ENCODE results near the gene B3GAT1. TPM values are rescaled to one million over a fixed set of nuclear protein-coding genes. Genes with fewer than 3 reads are reported as not detected.

Gene B3GAT1
- total and polyA plus RNA-seq, 5 experiments from 2014 or later = 0.05 TPM; not detected in 4

DNA sequence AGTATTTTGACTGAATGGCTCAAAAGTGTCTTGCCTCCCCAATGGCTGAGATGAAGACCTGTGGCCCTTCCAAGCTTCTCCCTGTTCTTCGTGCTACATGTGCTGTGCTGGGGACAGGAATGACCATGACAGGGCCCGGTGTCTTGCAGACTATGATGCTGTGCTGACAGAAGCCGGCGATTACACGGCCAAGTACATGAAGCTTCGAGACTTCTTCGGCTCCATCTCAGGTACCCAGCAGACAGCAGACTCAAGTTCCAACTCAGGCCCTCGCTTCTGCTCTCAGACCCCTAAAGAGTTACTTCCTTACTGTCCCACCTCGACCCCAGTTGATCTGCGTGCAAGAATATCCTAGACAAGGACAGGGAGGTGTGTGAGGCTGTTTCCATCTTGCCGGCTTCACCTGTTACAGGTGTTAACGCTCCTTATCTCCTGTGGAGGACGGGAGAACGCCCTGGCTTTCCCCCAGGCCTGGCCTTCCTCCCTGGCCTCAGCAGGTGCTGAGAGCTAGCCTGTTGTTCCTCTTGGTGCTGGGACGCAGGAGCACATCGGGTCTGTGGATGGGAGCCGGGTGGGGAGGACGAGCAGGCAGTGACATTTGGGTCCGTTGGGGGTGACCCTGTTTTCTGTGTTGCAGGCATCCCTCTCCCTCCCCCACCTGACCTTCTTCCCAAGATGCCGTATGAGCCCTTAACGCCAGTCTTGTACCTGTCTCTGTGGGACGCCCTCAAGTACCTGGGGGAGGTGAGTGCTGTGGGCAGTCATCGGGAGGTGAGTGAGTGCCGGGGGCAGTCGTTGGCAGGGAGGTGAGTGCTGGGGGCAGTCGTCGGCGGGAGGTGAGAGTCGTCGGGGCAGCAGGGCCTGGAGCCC is 42.2 kb downstream of the B3GAT1 start:
- H3K27ac Mint-ChIP-seq = no peak overlapping the region
- H3K9me3 Mint-ChIP-seq = no peaks in the 10 kb centered on the region
- POLR2A ChIA-PET = no interaction called here
- ATAC-seq (no peak), DNase-seq (peak in 1 of 10 donors; percentile 35)
- no peak overlapping the region for H3K4me3 Mint-ChIP-seq
- H3K36me3 Mint-ChIP-seq = peaks cover 0 to 4% (median 3%) of the 10 kb centered on the region in 3 donors
- no peaks in the 10 kb centered on the region for H3K4me1 Mint-ChIP-seq
- H3K27me3 Mint-ChIP-seq = no peaks in the 10 kb centered on the region

DNA sequence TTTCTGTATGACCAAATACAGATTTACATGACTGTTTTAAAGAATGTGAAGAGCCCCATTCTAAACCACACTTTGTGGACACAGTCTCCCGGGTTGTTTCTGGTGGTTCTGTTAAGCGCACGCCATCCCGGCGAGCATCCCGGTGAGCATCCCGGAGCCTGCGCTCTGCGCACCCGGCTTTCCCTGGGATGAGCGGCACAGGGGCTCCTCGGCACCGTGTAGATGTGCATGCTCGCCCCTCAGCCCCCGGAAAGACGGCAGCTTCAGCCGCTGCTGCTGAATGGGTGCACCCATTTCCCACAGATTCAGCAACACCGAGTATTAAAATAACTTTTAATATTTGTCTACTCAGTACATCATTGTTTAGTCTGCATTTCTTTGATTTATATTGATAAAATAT is 44.3 kb downstream of the B3GAT1 start:
- Mint-ChIP-seq H3K4me3 (no peak overlapping the region), H3K9me3 (no peaks in the 10 kb centered on the region), H3K36me3 (peaks cover 0 to 4% (median 3%) of the 10 kb centered on the region in 3 donors), H3K27ac (no peak overlapping the region), H3K4me1 (no peaks in the 10 kb centered on the region), H3K27me3 (peaks cover 0 to 4% (median 0%) of the 10 kb centered on the region in 5 donors)
- POLR2A ChIA-PET = interaction anchor here (0.6 kb wide), 1 partner anchor 43 kb away, joined by 3 read pairs; no protein-coding TSS in a partner anchor
- ATAC-seq (no peak), DNase-seq (peak in 1 of 10 donors; percentile 26)

DNA sequence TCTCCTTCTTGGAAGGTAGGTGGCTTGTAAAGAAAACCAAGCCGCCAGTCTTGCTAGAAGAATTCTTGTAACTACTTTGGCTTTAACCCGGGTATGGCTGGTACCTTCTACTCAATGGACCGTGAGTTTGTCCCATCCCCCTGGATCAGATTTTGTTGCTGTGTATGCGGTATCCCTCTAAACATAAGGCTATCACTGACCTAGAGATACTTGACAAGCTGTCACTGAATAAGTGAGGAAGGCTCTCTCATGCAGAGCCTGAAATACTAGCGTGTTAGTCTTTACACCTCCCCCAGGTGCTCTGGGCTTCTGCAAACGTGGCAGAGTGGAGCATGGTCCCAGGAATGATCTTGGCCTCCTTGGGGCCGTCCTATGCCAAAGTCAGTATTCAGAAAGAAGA is 45.8 kb downstream of the B3GAT1 start:
- Mint-ChIP-seq H3K36me3 (peaks cover 0 to 3% (median 0%) of the 10 kb centered on the region in 3 donors), H3K27ac (no peak overlapping the region), H3K9me3 (no peaks in the 10 kb centered on the region), H3K4me1 (peaks cover 4 to 8% (median 6%) of the 10 kb centered on the region in 4 donors), H3K27me3 (peaks cover 4 to 10% (median 7%) of the 10 kb centered on the region in 5 donors), H3K4me3 (no peak overlapping the region)
- POLR2A ChIA-PET = no interaction called here
- ATAC-seq (no peak), DNase-seq (no peak)

DNA sequence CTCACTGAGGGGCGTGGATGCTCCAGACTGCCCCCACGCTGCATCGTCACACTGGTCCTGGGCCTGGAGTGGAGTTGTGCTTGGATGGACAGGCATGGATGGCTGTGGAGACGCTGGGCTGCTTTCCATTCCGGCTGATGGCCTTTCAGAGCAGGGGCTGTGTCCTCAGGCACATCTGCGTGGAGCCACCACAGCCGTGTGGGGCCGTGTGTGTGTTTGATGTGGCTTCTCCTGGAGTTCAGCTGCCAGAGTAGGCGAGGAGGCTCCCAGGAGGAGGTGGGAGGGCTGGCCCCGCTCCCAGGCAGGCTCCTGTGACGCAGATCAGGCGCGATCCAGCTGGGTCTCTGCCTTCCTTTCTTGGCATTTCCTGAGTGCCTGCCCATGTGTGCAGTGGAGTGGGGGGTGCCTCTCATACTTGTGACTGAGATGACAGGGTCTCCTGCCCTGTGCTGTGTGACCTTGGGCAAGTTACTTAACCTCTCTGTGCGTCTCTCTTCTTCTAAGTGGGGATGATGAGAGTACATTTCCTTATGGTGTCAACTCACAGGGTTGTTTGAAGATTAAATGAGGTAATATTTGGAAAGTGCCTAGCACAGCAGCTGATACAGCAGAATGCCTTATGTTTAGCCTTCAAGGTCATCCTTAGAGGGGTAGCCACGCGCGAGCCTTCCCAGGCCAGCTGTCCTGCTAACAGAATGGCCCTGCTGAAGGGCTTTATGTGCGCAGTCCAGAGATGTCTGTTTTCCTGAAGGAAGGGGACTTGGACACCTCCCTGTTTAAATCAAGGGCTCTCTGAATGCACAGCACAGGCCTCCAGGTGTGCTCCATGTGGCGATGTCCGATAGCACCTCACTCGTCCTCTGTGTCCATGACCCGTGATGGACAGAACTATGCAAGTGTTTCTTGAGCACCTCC is 46.8 kb downstream of the B3GAT1 start:
- H3K27ac Mint-ChIP-seq = no peak overlapping the region
- no peak overlapping the region for H3K4me3 Mint-ChIP-seq
- peaks cover 4 to 11% (median 9%) of the 10 kb centered on the region in 5 donors for H3K27me3 Mint-ChIP-seq
- no peak for ATAC-seq
- H3K9me3 Mint-ChIP-seq = no peaks in the 10 kb centered on the region
- no peaks in the 10 kb centered on the region for H3K36me3 Mint-ChIP-seq
- no peak for DNase-seq
- peaks cover 4 to 10% (median 7%) of the 10 kb centered on the region in 4 donors for H3K4me1 Mint-ChIP-seq
- POLR2A ChIA-PET = no interaction called here

DNA sequence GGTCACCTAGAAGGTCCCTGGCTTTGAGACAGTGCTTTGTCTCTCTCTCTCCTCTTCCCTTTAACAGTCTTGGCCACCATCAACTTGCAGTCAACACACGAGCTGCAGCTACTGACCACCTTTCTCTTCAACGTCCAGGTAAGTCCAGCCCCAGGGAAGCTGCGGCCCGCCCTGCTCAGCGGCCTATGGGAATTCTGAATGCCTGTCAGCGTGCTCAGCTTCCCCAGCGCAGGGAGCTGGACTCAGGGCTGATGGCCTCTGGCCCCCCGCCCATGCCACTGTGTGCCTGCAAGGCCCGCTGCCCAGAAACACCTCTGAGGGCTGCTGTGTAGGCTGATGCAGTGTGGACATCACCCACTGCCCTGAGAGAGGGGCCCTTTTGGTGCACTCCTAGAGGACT is 47.8 kb downstream of the B3GAT1 start:
- DNase-seq (no peak), ATAC-seq (no peak)
- Mint-ChIP-seq H3K36me3 (peaks cover 0 to 2% (median 0%) of the 10 kb centered on the region in 3 donors), H3K27me3 (peaks cover 4 to 21% (median 14%) of the 10 kb centered on the region in 5 donors), H3K4me1 (peaks cover 8 to 16% (median 12%) of the 10 kb centered on the region in 4 donors), H3K4me3 (no peak overlapping the region), H3K9me3 (no peaks in the 10 kb centered on the region), H3K27ac (no peak overlapping the region)
- POLR2A ChIA-PET = no interaction called here

DNA sequence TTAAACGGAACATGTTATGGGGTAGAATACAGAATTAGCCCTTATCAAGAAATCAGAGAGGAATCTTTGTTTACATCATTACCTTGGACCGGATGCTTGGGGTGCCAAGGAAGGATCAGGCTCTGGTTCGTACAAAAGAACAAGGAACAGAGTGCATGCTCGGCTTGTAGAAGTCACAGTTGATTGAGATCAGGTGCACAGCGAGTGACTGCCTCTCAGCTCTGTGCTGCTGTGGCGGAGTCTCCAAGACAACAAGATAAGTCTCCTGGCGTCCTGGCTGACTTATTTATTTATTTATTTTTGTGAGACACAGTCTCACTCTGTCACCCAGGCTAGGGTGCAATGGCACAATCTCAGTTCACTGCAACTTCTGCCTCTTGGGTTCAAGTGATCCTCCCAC is 48.5 kb downstream of the B3GAT1 start:
- no peak for DNase-seq
- POLR2A ChIA-PET = no interaction called here
- Mint-ChIP-seq H3K9me3 (no peaks in the 10 kb centered on the region), H3K27ac (no peak overlapping the region), H3K4me1 (peaks cover 8 to 16% (median 12%) of the 10 kb centered on the region in 4 donors), H3K27me3 (peaks cover 4 to 21% (median 14%) of the 10 kb centered on the region in 5 donors), H3K4me3 (no peak overlapping the region), H3K36me3 (peaks cover 0 to 2% (median 0%) of the 10 kb centered on the region in 3 donors)
- no peak for ATAC-seq

DNA sequence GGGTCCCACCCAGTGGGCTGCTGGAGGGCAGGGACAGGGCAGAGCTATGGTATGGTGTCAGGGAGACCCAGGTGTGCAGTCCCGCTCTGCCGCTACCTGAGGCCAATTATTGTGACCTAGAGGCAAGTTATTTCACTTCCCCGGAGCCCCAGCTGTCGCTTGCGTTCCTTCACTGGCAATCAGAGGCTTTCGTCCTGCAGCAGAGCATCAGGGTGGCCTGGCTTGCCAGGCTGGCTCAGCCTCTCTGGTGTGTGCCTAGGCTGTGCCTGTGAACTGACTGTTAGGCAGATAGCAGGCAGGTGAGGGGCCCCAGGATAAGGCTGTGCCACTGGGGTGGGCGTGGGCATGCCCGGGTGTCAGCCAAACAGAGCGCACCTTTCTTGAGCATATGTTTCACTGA is 48.9 kb downstream of the B3GAT1 start:
- ATAC-seq (no peak), DNase-seq (no peak)
- Mint-ChIP-seq H3K9me3 (no peaks in the 10 kb centered on the region), H3K27me3 (peaks cover 4 to 21% (median 14%) of the 10 kb centered on the region in 5 donors), H3K4me3 (no peak overlapping the region), H3K27ac (no peak overlapping the region), H3K36me3 (peaks cover 0 to 2% (median 0%) of the 10 kb centered on the region in 3 donors), H3K4me1 (peaks cover 8 to 16% (median 12%) of the 10 kb centered on the region in 4 donors)
- POLR2A ChIA-PET = no interaction called here

DNA sequence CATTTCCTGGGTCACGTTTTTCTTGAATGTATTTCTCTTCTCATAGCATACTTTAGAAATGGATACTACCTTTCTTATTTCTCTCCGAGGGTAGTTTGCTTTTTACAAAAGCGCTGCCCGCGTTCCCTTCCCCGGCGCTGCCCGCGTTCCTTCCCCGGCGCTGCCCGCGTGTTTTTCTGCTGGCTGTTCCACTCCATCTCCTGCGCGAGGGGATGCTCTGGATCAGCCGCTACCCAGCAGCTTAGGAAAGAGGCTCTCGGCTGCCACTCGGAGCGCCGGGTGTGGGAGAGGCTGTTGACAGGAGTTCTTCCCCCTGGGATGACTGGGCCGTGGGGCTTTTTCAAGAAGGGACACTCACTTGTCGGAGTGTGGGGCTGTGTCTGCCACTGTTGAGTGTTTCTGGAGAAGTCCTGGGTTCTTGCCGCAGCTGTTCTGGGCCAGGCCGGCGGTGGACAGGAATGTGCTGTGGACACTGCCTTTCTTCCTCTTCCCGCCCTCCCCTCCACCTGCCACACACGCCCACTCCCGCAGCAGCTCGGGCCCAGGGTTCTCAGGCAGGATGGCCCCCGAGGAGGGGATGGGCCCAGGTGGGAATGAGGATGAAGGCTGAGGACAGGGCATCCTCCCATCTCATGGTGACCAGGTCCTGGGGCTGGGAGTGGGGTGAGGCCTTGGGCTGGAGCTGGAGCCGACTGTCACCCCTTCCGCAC is 49.7 kb downstream of the B3GAT1 start:
- Mint-ChIP-seq H3K27ac (peak overlapping the region in 1 of 10 donors; percentile 23), H3K9me3 (no peaks in the 10 kb centered on the region), H3K4me3 (peak overlapping the region in 2 of 10 donors; percentile 26 to 42), H3K27me3 (peaks cover 4 to 21% (median 14%) of the 10 kb centered on the region in 5 donors), H3K4me1 (peaks cover 8 to 16% (median 12%) of the 10 kb centered on the region in 4 donors), H3K36me3 (peaks cover 0 to 2% (median 0%) of the 10 kb centered on the region in 3 donors)
- DNase-seq = no peak
- POLR2A ChIA-PET = interaction anchor here (0.6 kb wide), 1 partner anchor 39 kb away, joined by 3 read pairs; no protein-coding TSS in a partner anchor
- ATAC-seq = no peak

DNA sequence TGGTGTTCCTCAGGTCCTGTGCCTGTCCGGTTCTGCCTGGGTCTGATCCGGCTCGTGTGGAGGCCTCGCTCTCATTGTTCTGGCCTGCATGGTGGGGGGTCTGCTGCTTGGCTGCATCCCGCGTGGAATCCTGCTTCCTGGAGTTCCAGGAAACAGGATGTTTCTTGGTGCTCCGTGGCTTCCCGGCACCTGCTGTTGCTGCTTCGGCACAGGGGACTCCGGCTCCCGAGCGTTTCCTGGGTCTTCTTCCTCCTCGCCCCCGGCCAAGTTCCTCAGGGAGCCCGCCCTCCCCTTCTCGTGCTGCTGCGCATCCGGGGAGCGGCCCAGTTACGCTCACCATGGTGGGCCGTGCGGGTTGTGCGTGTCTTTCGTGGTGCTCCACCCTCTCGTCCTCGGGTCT is 50.4 kb downstream of the B3GAT1 start:
- peaks cover 4 to 22% (median 14%) of the 10 kb centered on the region in 5 donors for H3K27me3 Mint-ChIP-seq
- no peaks in the 10 kb centered on the region for H3K9me3 Mint-ChIP-seq
- H3K4me1 Mint-ChIP-seq = peaks cover 8 to 16% (median 12%) of the 10 kb centered on the region in 4 donors
- no peak for DNase-seq
- peaks cover 0 to 2% (median 0%) of the 10 kb centered on the region in 3 donors for H3K36me3 Mint-ChIP-seq
- peak overlapping the region in 1 of 10 donors; percentile 23 for H3K27ac Mint-ChIP-seq
- no peak for ATAC-seq
- POLR2A ChIA-PET = interaction anchor here (0.6 kb wide), 1 partner anchor 40 kb away, joined by 3 read pairs; no protein-coding TSS in a partner anchor
- H3K4me3 Mint-ChIP-seq = peak overlapping the region in 2 of 10 donors; percentile 22 to 26

DNA sequence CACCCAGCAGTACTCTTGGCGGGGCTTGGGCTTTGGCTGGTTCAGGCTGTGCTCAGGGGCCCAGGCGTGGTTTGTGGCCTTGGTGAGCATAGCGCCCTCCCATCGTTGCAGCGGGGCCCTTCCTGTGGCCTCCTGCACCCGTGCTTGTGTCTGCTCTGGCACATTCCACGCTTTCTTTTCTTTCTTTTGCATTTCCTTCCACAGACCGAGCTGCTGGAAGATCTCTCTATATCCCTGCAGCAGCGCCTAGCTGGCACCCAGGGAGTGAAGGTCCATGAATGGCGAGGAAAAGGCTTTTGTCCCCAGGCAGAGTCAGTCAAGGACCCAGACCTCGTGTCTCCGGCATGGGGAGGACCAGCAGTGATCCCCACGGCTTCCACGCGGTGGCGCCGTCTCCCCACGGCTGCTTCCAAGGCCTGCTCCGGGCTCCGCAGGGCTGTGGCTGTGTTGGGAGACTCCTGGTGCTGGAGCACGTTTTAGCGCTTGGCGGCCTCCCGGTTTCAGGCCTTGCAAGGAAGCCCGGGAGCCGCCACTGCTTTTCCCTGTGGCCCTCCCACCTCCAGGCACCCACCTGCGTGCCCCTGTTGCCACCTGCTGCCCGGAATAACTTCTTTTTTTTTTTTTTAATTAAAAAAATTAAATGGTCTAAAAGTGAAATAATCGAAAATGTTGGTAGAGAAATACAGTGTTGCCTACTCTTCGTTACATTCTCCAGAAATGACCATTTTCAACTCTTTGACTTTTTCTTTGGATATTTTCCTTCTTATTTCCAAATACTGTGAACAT is 51.8 kb downstream of the B3GAT1 start:
- DNase-seq (peak; percentile 32 to 77 (median 56)), ATAC-seq (peak; percentile 85 to 87)
- Mint-ChIP-seq H3K27ac (peak overlapping the region in 1 of 10 donors; percentile 50), H3K27me3 (peaks cover 4 to 22% (median 14%) of the 10 kb centered on the region in 5 donors), H3K4me1 (peaks cover 8 to 16% (median 12%) of the 10 kb centered on the region in 4 donors), H3K4me3 (peak overlapping the region in 7 of 10 donors; percentile 18 to 64 (median 45)), H3K9me3 (peaks cover 0 to under 1% (median 0%) of the 10 kb centered on the region in 9 donors), H3K36me3 (peaks cover 0 to 2% (median 0%) of the 10 kb centered on the region in 3 donors)
- POLR2A ChIA-PET = no interaction called here

DNA sequence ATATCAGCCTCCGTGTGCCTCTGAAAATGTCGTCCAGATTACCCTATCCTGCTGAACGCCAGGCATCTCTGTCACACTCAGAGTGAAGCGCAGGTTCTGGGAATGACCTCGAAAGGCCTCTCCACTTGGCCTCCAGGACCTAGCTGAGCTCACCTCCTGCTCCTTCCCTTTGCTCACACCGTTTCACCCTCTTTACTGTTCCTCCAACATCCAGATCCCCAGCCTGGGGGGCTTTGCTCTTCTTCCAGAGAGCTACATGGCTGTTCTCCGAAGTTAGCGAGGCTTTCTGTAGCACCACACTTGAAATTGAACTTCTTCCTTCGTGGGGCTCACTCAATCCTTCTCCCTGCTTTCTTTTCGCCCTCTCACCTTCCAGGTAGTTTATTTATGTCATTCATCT is 52.4 kb downstream of the B3GAT1 start:
- Mint-ChIP-seq H3K9me3 (peaks cover 0 to 6% (median 0%) of the 10 kb centered on the region in 9 donors), H3K4me1 (peaks cover 8 to 16% (median 12%) of the 10 kb centered on the region in 4 donors), H3K4me3 (peak overlapping the region in 5 of 10 donors; percentile 38 to 64 (median 56)), H3K27ac (no peak overlapping the region), H3K27me3 (peaks cover 4 to 22% (median 14%) of the 10 kb centered on the region in 5 donors), H3K36me3 (peaks cover 0 to 2% (median 0%) of the 10 kb centered on the region in 3 donors)
- ATAC-seq = no peak
- no peak for DNase-seq
- POLR2A ChIA-PET = no interaction called here

Data from naive thymus-derived CD8-positive, alpha-beta T cell (primary cell).